Activated CD8-positive, alpha-beta memory T cell treated with anti-CD3 and anti-CD28 coated beads for 36 hours (primary cell): ENCODE data around the gene ZNF652. TPM values are rescaled to one million over a fixed set of nuclear protein-coding genes. Genes with fewer than 3 reads are reported as not detected.
"Not testable (repeated sequence)": the region's sequence is repeated elsewhere in the genome, so short reads cannot be mapped to it uniquely, and the experiment has no call there.

Source experiments
- CTCF ChIA-PET: fragments of 350-600 bp; sonication (Branson Sonifier 250); formaldehyde crosslinking; loops from one replicate; lab custom pipeline; 2021; ENCODE audit warnings: antibody characterized with exemption; lab: Charles Lee
- POLR2A ChIA-PET: fragments of 350-600 bp; sonication (Branson Sonifier 250); formaldehyde crosslinking; loops from one replicate; lab custom pipeline; 2021; ENCODE audit warnings: antibody characterized with exemption; lab: Charles Lee
- total RNA-seq, 2 experiments: library from RNA; stranded (reverse); gene quantifications; one replicate each; pipeline ENCODE4 v1.2.3, GENCODE V29; 2021

Gene ZNF652
- total RNA-seq, 2 experiments from 2014 or later = 5.6 to 6.5 TPM

DNA sequence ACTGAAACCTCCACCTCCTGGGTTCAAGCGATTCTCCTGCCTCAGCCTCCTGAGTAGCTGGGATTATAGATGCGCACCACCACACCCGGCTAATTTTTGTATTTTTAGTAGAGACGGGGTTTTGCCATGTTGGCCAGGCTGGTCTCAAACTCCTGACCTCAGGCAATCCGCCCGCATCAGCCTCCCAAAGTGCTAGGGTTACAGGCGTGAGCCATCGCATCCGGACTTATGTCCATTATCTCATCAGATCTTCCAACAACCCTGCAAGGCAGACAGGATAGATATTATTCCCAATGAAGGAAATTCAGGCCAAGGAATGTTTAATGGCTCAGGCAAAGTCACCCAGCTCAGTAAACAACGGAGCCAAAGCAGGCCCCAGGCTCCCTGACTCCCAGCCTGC is 3.1 kb upstream of the ZNF652 start:
- CTCF ChIA-PET = interaction anchor here (1.8 to 2.7 kb wide), 2 partner anchors 43 to 49 kb away, joined by 5 to 10 read pairs; no protein-coding TSS in a partner anchor
- POLR2A ChIA-PET = not testable (repeated sequence)

DNA sequence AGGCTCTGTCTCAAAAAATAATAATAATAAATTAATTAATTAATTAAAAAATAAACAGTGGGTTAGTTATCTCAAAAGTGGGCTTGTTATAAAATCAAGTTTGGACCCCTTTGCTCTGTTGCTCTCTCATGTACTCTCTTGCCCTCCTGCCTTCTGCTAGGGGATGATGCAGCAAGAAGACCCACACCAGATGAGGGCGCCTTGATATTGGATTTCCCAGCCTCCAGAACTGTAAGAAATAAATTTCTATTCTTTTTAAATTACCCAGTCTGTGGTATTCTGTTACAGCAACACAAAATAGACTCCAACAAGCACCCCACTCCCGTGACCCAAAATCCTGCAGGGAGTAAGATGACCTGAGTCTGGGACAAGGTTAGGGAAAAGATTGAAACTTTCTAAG is 2.1 kb upstream of the ZNF652 start:
- ChIA-PET CTCF (interaction anchor here (1.8 to 2.7 kb wide), 2 partner anchors 42 to 48 kb away, joined by 5 to 10 read pairs; no protein-coding TSS in a partner anchor), POLR2A (no interaction called here)

DNA sequence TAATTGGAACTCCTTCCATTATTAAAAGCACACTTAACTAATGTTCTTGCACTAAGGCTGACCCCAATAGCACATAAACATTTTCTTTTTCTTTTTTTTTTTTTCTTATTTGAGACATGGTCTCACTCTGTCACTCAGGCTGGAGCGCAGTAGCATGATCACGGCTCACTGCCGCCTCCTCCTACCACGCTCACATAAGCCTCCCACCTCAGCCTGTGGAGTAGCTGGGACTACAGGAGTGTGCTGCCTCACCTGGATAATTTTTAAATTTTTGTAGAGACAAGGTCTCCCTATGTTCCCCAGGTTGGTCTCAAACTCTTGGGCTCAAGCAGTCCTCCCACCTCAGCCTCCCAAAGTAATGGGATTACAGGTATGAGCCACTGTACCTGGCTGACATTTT is 1.2 kb upstream of the ZNF652 start:
- POLR2A ChIA-PET = no interaction called here

DNA sequence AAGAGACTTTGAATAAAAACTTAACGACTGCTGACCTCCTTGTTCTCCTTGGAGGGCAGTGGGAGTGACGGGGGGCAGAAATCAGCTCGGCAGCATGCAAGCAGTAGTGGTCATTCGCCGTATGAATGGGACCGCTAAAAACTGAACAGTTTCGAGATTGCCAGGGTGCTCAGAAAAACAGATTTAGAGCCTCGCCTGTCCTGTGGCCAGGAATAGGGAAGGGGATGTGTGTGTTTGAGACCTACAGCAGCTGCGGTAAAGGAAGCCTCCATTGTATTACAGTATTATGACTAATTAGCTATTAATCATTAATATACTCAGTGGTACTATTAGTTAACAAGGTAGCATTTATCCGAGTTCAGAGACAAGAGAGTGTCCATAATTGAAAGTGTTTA is 670 bp upstream of the ZNF652 start:
- CTCF ChIA-PET = interaction anchor here (0.7 kb wide), 2 partner anchors 23 to 33 kb away, joined by 3 read pairs; no protein-coding TSS in a partner anchor
- POLR2A ChIA-PET = interaction anchor here (0.7 kb wide), 2 partner anchors 16 to 22 kb away, joined by 4 to 7 read pairs; no protein-coding TSS in a partner anchor

More for the DNA sequence above, 1.2 kb upstream of the ZNF652 start:
- CTCF ChIA-PET = interaction anchor here (0.7 kb wide), 2 partner anchors 16 to 32 kb away, joined by 3 to 4 read pairs; no protein-coding TSS in a partner anchor

DNA sequence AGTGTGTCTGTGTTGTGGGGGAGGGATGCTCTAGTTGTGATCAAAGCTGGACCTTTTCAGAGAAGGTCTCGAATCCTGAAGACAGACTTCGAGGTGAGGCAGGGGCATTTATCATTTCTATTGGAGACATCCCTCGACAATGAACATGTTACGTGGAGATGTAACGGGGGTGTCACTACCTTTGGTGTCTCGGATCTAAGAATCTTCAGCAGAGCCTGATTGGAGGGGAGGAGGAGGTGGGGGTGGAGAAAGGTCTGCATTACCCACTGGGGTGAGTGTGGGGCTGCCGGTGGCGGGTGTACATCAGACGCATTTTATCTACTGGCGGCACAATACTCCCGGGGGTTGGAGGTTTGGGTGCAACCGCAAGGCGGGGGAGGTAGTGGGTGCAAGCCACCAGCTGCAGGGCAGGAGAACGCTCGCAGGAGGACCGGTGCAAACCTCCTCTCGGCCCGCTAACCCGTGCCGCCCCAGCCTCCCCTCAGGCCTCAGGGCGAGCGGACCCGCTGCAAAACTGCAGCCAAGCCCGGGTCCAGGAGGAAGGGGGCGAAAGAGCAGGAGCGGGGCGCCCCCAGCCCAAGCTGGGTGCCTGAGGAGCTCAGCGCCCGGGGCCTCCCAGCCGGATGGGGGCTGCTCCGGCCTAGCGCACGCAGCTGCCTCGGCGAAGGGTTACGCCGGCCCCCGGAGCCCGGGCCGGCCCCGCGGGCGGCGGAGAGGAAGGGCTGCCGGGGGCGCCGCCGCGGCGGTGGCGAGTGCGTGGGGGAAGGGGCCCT is 735 bp downstream of the ZNF652 start:
- ChIA-PET POLR2A (interaction anchor here (0.5 to 1.1 kb wide), 3 partner anchors 14 to 152 kb away, joined by 3 read pairs; no protein-coding TSS in a partner anchor), CTCF (interaction anchor here (0.8 to 4.6 kb wide), 3 partner anchors 10 to 36 kb away, joined by 3 to 28 read pairs (median 3); no protein-coding TSS in a partner anchor)

DNA sequence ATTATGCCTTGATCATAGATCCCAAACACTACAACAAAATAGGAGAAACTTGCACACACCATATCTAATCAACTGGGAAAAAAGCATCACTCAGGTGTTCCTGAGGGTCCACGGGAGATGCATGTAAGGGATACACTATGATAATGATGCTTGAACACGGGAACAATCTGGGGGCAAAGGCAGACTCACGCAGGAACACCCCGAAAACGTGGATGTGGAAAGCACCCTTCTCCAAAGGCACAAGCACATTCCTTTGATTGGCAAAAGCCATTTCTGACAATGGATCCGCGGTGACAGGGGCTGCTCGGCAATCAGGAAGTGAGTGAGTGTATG is 1.3 kb downstream of the ZNF652 start:
- ChIA-PET POLR2A (interaction anchor here (1.0 kb wide), 1 partner anchor 17 kb away, joined by 3 read pairs; no protein-coding TSS in a partner anchor), CTCF (interaction anchor here (0.8 to 4.6 kb wide), 4 partner anchors 10 to 37 kb away, joined by 3 to 28 read pairs (median 4); no protein-coding TSS in a partner anchor)

DNA sequence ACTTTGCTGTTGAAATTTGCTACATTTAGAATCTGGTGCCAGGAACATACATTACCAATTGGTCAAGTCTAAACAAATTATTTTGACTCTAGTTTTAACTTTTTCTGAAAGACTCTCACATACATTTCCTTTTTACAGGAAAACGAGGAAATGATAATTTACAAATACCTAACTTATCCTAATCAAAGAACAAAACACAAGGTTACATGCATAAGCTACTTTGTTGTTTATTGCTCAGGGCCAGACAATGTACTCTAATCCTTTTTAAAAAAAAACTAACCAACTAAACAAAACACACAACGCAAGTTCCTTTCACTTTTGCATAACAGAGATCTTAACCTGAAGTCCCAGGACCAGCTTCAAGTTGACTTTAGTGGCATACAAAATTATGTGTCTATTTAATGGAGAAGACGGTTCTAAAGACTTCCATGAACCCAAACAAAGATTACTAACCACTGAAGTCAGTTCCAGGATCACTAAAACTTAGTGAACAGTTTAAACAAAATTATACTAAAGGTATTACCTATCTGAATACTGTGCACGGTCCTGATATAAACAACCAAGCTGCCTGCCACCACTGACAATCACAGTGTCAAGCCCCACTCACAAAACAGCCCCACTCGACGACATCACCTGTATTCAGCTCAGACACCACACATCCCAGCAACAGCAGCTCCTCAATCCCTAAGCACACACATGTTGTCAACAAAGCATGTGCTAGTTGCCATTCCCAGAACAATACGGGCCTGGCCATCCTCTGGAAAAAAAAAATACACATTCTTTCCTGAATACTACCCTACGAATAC is 1.9 kb downstream of the ZNF652 start:
- ChIA-PET POLR2A (interaction anchor here (0.5 to 1.0 kb wide), 3 partner anchors 16 to 410 kb away, joined by 3 read pairs; no protein-coding TSS in a partner anchor), CTCF (interaction anchor here (1.2 to 4.6 kb wide), 4 partner anchors 8 to 19 kb away, joined by 3 to 28 read pairs (median 5); no protein-coding TSS in a partner anchor)

DNA sequence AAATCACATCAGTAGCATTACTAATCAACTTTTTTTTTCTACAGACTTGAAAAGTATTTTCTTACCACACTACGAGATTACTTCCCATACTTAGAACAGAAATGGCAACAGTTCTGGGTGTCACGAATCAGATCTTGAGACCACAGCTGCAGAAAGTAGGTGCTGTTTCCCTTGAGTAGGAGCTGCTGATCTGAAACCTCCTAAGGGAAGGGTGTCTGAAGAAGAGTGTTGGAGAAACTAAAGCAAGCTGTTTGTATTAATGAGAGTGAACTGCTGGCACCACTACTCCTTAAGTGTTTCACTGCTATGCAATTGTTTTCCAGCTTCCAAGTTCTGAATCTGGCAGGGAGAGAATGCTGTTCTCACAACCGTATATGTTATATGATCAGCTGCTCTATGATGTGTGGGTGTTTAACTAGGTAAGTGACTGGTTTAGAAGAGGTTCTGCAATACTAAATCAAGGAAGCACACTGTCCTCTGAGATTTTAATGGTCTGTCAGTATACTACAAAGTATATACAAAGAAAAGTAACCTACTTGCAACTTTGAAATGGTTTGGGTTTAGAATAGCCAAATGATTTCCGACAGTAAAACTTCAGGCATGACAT is 3.3 kb downstream of the ZNF652 start:
- ChIA-PET POLR2A (interaction anchor here (0.6 kb wide), 1 partner anchor 18 kb away, joined by 3 read pairs; no protein-coding TSS in a partner anchor), CTCF (interaction anchor here (0.5 to 4.6 kb wide), 8 partner anchors 9 to 182 kb away, joined by 3 to 28 read pairs (median 4); no protein-coding TSS in a partner anchor)

DNA sequence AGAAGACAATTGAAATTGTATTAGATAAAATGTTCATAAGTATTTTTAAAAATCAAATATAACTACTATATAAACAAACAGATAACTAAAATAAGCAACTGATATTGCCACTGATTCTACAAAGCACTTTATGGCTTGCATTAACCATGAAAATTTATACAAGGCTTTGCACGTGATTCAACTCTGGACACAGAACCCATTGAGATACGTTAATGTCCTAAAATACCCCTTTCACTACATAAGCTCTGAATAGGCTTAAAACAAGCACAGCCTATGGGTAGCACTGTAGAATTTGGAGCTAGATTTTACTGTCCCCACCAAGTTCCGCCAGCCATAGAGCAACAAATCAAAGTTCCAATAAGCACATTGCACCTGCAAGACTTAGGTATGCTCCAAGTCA is 4.5 kb downstream of the ZNF652 start:
- POLR2A ChIA-PET = no interaction called here

DNA sequence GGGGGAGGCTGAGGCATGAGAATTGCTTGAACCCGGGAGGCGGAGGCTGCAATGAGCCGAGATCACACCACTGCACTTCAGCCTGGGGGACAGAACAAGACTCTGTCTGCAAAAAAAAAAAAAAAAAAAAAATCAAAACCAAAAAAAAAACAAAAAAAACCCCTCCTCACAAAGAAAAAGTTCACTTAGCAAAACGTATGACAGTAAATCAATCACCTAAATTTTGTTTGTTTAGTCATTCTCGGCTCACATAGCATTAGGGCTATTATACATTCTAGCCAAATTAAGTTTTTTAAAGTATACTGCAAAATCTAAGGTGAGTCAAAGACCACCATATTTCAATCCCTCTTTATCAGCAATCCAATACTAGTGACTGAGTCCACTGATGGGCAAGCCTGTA is 5.7 kb downstream of the ZNF652 start:
- ChIA-PET POLR2A (no interaction called here), CTCF (no interaction called here)

More for the DNA sequence above, 4.5 kb downstream of the ZNF652 start:
- CTCF ChIA-PET = interaction anchor here (0.5 to 4.6 kb wide), 6 partner anchors 8 to 163 kb away, joined by 3 to 28 read pairs (median 4); no protein-coding TSS in a partner anchor

DNA sequence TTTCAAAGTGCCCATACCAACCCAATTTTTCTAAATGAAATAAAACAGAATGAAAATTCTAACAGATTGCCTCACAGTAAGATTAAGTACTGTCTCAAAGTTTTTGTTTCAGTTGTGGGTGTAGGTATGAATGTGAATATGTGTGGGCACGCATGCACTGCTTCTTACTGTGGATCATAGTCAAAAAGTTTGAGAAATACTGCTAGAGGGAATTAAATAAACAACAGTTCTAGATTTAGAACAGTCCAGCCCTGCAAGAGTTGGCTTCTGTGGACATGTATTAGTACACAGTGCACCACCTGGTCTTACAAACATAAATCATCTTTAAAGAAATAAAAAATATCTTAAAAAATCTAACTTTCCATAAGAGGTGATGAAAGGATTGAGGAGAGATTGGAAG is 8.4 kb downstream of the ZNF652 start:
- POLR2A ChIA-PET = no interaction called here

DNA sequence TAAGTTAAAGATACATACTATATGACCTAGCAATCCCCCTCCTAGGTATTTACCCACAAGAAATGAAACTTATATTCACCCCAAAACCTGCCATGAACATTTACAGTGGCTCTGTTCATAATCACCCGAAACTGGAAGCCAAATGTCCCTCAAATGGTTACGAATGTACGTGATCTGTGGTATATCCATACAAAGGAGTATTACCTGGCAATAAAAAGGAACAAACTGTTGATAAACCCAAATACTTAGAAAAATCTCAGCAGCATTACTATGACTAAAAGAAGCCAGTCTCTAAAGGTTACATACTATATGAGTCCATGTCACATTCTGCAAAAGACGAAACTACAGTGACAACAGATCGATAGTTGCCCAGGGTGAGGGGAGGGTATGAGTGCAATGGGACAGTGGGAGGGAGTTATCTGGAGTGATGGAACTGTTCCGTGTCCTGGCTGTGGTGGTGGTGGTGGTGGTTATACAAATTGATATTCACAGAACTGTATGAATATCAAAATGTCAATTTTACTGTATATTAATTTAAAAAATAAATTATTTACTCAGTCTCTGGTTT is 9.4 kb downstream of the ZNF652 start:
- POLR2A ChIA-PET = no interaction called here

More for the DNA sequence above, 8.4 kb downstream of the ZNF652 start:
- CTCF ChIA-PET = interaction anchor here (1.2 kb wide), 1 partner anchor 54 kb away, joined by 3 read pairs; no protein-coding TSS in a partner anchor

DNA sequence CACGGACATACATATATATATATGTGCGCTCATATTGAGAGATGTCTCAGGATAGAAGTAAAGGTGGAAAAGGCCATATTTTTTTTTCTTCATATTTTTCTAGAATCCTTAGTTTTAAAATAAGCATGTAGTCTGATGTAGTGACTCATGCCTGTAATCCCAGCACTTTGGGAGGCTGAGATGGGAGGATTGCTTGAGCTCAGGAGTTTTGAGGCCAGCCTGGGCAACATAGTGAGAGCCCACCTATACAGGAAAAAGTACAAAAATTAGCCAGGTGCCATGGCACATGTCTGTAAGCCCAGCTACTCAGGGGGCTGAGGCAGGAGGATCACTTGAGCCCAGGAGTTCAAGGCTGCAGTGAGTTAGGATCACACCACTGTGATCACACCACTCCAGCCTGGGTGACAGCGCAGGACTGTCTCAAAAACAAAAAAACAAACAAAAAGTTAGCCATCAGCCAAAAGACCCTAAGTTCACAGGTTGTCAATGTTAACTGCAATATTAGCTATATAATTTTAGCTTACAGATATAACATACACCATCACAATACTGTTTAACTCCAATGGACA is 10.4 kb downstream of the ZNF652 start:
- POLR2A ChIA-PET = interaction anchor here (0.5 to 1.2 kb wide), 2 partner anchors 10 to 12 kb away, joined by 4 to 6 read pairs; no protein-coding TSS in a partner anchor
- CTCF ChIA-PET = interaction anchor here (0.8 to 1.0 kb wide), 2 partner anchors 14 to 17 kb away, joined by 3 read pairs; no protein-coding TSS in a partner anchor

More for the DNA sequence above, 9.4 kb downstream of the ZNF652 start:
- CTCF ChIA-PET = interaction anchor here (0.8 kb wide), 1 partner anchor 15 kb away, joined by 3 read pairs; no protein-coding TSS in a partner anchor

DNA sequence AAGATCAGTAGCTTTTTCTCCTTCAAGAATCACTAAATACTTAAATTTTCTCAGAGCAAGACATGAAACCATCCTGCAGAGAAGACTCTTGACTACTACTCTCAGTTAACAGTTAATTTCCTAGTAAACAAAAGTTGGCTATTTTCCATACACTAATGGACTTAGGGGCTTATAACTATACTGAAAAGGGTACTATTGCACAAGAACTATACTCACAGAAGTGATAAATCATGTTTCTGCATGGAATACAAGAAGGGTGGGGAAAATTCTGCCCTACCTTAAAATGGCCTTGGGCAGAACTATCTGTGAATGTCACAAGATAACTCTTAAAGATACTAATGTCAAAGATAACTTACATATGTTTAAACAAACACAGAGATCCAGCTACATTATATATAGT is 12.5 kb downstream of the ZNF652 start:
- ChIA-PET POLR2A (interaction anchor here (0.7 kb wide), 1 partner anchor 20 kb away, joined by 4 read pairs; no protein-coding TSS in a partner anchor), CTCF (interaction anchor here (1.5 to 1.9 kb wide), 2 partner anchors 9 to 58 kb away, joined by 4 to 6 read pairs; no protein-coding TSS in a partner anchor)

DNA sequence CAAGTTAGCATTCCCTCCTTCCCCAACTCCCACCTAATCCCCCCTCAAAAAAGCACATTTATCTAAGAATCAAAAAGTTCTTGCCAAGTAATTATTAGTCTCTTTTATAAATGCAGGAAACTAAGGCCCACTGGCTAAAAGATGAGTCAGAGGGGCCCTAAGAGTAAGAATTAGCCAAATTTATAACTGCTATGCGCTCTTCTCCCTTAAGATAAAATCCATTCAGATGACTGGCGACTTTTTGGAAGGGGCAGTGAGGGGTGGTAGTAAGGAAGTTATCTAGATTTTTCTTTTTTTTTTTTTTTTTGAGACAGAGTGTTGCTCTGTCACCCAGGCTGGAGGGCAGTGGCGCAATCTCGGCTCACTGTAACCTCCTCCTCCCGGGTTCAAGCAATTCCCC is 17.1 kb downstream of the ZNF652 start:
- ChIA-PET POLR2A (no interaction called here), CTCF (interaction anchor here (1.6 kb wide), 1 partner anchor 24 kb away, joined by 6 read pairs; no protein-coding TSS in a partner anchor)

DNA sequence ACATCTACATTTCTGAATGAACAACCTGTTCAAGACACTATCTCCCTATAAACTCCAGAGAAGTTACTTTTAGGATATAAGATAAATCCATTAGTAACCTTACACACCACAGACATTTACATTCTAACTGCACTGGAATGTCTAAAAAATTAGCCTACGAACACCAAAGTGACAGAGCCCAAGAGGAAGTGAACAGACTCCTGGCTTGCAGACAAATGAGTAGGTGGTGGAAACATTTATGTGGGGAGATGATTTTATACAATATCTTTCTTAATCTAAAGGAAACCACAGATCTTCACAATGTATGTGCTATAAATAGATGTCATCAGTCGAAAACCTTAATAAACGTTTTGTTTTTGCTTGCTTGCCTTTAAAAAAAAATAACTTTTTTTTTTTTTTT is 18.8 kb downstream of the ZNF652 start:
- ChIA-PET CTCF (interaction anchor here (3.9 kb wide), 1 partner anchor 16 kb away, joined by 28 read pairs; no protein-coding TSS in a partner anchor), POLR2A (interaction anchor here (0.7 kb wide), 1 partner anchor 50 kb away, joined by 7 read pairs; no protein-coding TSS in a partner anchor)

DNA sequence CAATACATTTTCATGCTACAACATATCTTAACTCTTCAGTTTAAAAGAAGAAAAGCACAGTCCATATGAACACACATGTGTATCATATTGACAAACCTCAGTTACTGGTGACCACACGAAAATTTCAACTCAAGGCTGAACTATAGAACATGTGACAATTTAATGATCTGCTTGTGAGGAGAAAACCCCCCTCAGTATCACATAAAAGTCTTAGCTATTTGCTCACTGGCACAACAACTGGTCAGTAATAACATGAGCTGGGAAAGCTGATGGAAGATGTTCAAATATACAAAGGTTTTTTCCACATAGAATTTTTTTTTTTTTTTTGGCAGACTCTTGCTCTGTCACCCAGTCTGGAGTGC is 19.5 kb downstream of the ZNF652 start:
- CTCF ChIA-PET = interaction anchor here (0.7 to 3.9 kb wide), 3 partner anchors 17 to 1481 kb away, joined by 3 to 28 read pairs (median 3); no protein-coding TSS in a partner anchor
- POLR2A ChIA-PET = interaction anchor here (0.7 kb wide), 1 partner anchor 49 kb away, joined by 7 read pairs; no protein-coding TSS in a partner anchor
